GM12892 (cell line): ENCODE data around the gene KIF21A.

Source experiments
- DNase-seq: peaks from one replicate; pipeline ENCODE4 v3.0.0; 2011; ENCODE audit not compliant: insufficient read length
- FAIRE-seq: peaks from 2 replicates; lab custom pipeline; 2011; peaks lifted over from hg19 to GRCh38; lab: Jason Lieb, UNC
- POLR2A ChIP-seq: IDR thresholded peaks from 2 replicates; pipeline ENCODE4 v1.6.1; 2011; ENCODE audit warnings: low read depth, low read length, control low read depth
- POLR2AphosphoS5 ChIP-seq: IDR thresholded peaks from 2 replicates; pipeline ENCODE4 v1.6.1; 2011; ENCODE audit warnings: low read depth, low read length, control low read depth
- TAF1 ChIP-seq: IDR thresholded peaks from 2 replicates; pipeline ENCODE4 v1.6.1; 2011; ENCODE audit warnings: low read depth, mild to moderate bottlenecking, control low read depth, low read length, borderline replicate concordance

Gene KIF21A

DNA sequence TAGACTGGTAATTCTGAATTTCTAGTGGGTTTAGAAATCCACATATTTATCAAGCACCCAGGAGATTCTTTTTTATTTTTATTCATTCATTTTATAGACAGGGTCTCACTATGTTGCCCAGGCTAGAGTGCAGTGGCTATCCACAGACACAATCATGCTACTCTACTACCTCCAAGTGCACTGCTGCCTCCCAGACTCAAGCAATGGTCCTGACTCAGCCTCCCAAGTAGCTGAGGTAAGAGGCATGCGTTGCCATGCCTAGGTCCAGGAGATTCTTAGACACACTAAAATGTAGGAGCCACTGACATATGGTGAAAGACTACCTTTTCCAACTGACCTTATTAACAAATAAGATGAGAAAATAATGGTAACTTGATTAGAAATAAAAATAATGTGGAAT, 38.9 kb downstream of the KIF21A start:
- TF ChIP-seq TAF1 (no peak), POLR2AphosphoS5 (no peak), POLR2A (no peak)
- FAIRE-seq (peak; percentile 17), DNase-seq (no peak)

DNA sequence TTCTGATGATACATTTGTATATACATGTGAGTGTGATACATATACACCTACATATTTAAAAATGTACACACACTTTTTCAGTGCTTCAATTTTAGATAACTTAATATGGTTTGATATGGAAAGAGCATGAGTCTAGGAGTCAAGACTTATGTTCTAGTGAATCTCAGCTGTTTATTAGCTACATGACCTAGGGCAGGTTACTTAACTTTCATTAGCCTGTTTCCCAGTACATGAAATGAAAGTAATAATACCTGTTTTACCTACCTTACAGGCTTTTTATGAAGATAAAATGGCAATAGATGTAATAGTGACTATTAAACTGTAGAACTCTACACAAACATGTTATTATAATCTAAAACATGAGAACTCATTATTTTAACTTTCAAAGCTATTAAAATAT, 39.5 kb downstream of the KIF21A start:
- no peak for DNase-seq
- TF ChIP-seq TAF1, result no peak
- no peak for TF ChIP-seq POLR2AphosphoS5
- no peak for TF ChIP-seq POLR2A
- no peak for FAIRE-seq

DNA sequence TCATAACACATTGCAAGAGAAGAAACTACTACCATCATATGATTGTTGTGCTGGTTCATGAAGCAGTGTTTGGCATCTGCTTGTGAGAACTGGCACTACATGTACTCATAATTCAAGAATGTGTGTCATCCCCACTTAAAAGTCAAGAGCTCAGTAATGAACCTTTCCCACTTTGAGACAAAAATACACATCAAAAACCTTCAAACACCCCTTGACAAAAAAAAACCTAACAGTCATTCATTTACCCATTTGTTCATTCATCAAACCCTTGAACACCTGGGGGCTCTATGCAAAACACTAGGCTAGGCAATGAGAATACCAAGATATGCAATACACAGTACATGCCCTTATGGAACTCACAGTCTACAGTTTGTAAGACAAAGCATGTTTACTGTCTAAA, 40.0 kb downstream of the KIF21A start:
- DNase-seq (no peak), FAIRE-seq (peak; percentile 60)
- no peak for TF ChIP-seq TAF1
- TF ChIP-seq POLR2AphosphoS5, result no peak
- no peak for TF ChIP-seq POLR2A

DNA sequence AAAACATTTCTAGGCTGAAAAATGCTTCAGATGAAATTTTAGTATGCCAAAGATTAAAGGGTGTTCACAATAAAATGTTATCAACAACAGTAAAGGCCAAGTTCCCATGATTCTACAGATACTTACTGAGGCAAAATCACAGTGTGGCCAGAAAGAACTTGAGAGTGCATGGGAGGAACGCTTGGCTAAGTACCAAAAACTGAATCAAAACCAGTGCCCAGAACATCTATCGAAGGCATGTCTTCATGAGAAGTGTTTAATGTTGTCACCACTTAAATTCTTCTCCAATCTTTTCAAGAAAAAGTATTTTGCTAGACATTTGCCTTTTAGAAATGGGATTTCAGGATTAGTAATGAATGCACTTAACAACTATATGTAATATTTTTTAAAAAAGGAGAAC, 41.5 kb downstream of the KIF21A start:
- FAIRE-seq (no peak), DNase-seq (no peak)
- no peak for TF ChIP-seq TAF1
- no peak for TF ChIP-seq POLR2AphosphoS5
- TF ChIP-seq POLR2A, result no peak

DNA sequence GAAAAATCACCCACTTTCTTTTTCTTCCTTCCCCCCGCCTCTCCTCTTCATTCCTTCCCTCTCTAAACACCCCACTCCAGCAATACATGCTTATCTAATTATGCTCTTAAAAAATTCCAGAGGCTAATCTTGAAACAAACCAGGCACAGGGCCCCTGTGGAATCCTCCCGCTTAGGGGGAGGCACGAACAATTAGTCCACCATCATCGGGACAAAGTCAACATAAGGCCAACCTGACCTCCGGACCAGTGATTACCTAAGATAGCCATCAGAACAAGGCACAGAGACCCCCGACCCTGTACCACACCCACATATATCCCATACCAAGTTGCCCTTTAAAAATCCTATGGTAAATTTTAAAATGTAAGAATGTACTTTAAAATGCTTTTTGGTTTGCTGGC, 47.1 kb downstream of the KIF21A start:
- TF ChIP-seq POLR2AphosphoS5, result no peak
- TF ChIP-seq POLR2A, result no peak
- TF ChIP-seq TAF1, result no peak
- DNase-seq, result no peak
- no peak for FAIRE-seq

DNA sequence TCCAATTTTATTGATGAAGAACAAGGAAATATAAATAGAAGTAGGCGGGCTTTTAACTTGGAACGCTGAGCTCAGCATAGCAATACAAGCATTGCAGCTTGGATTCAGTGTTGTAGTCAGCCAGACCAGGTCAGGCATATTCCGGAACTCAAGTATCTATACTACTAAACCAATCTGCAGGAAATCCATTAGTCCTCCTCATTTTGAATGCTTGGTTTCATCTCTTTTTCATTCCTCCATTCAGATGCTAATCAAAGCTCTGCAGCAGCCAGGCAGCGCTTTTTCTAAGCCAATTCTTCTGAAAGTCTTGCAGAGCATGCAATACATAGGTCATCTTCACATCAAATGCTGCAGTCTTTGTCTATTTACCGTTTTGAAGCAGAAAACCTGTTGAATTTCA, 49.0 kb downstream of the KIF21A start:
- TF ChIP-seq POLR2AphosphoS5, result no peak
- no peak for TF ChIP-seq POLR2A
- no peak for TF ChIP-seq TAF1
- no peak for FAIRE-seq
- no peak for DNase-seq

DNA sequence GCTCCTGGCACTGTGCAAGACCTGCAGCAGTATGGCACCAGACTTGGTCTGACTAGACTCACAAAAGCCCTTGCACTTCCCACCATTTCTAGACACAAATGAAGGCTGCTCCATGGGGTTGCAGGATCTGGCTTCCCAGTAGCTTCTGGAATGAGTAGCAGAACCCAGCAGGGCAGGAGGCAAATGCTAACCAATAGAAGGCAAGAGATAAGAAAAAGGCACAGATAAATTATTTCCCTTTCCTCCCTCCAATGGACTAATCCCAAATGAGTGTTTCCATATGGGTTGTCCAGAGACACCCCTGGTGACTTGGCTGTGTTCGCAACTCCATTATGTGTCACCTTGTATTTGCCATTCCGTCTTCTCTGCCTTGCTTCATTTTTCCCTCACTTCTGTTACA, 49.7 kb downstream of the KIF21A start:
- no peak for DNase-seq
- TF ChIP-seq POLR2A (no peak), TAF1 (no peak), POLR2AphosphoS5 (no peak)

DNA sequence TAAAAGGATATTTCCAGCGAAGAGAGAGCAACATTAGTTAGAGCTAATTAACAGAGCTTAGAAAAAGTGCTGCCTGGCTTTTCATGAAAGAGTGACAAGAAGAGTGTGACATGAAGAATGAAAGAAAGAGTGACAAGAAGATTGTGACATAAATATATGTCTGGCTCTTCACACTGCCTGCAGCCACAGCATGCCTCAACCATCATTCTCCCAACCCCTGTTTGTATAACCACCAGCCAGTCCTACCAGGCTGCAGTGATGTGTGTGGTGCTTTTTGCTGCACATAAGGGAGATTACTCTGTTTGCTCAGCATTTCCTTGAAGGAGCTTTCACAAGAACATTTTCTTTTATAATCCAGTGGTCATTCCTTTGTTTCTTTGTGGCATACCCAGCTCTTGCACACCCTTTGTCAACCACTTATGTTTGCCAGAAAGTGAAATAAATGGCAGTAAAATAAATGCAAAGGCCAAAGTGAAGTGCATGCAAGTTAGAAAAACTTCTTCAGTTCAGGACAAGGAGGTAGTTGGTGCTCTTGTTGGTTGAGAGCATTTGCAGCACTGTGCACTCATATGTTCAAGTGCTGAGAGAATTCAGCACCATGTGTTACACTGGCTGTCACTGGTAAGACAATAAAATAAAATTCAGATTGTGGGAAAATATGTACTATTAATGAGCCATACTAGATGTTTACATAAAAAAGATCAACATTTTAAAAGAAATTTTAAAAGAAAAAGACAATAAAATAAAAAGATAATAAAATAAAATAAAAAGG, 50.6 kb downstream of the KIF21A start:
- DNase-seq (no peak), FAIRE-seq (peak; percentile 24)
- TF ChIP-seq POLR2AphosphoS5 (no peak), TAF1 (no peak), POLR2A (no peak)

More for the DNA sequence above, 49.7 kb downstream of the KIF21A start:
- FAIRE-seq, result no peak

DNA sequence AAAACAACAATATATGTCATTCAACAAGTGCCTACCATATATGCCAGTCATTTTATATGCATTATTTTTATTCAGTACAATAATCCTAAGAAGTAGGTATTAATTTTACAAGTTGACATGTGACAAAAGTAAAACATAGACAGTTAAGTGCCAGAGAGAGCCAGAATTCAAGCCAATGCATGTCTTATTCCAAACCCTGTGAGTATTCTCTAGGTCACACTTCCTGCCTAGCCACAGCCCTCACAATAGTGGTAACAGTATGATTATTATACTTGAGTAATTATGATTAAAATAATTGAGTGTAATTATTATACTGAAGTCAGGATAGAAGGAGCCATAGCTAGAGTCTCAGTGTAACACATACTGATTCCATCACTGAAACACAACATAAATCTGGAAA, 52.2 kb downstream of the KIF21A start:
- no peak for TF ChIP-seq POLR2A
- no peak for TF ChIP-seq POLR2AphosphoS5
- TF ChIP-seq TAF1, result no peak
- DNase-seq (no peak), FAIRE-seq (no peak)

DNA sequence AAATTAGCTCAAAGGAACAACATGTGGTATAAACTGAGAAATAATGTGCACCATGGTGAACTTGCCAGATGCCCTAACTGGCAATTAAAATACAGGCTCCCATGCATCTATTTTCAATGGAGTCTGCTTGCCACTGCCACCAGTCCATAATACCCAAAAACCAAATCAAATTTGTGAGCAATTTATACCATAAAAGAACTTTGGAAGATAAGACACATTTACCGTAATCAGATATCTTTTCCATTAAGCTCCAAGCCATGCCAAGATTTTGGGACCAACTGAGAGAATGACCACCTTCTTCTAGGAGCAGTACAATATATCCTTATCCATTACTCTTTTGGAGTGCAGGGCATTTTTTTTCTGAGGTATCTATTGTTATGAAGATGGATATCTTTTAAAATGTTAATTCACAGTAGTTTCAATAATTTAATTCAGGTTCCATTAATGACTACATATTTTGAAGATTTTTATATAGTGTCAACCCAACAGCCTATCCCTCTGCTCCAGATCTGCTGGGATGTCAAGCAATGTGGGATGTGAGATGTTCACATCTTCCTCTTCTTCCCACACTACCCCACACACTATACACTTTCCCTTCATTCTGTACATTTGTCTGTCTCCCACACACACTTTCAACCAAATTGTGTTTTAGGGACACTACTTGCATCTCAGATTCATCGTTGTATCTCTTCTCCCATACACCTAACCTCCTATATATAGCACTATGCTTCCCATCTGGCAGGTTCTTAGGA, 53.3 kb downstream of the KIF21A start:
- FAIRE-seq, result peak; percentile 30

DNA sequence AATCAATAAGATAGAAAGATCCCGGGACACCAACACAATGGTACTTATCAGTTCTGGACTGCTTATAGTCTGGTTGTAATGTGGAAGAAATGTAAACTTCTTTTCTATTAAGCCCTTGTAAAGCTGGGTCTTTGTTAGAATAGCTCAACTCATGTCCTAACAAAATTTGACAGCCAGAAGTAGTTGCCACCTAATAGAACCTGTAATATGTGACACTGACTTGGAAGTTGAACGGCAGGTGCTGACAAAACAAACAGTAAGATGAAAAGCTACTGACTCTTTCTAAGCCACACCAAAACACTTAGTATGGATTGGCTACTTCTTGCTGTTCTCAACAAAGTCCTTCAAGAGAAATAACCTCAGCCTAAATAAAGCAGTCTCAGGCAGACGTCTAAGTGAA, 56.6 kb downstream of the KIF21A start:
- FAIRE-seq (no peak), DNase-seq (no peak)
- TF ChIP-seq TAF1 (no peak), POLR2A (no peak), POLR2AphosphoS5 (no peak)

More for the DNA sequence above, 53.3 kb downstream of the KIF21A start:
- DNase-seq, result no peak
- TF ChIP-seq POLR2AphosphoS5 (no peak), POLR2A (no peak), TAF1 (no peak)
